Measurements from ENCODE around the gene FNDC5. TPM values are rescaled to one million over a fixed set of nuclear protein-coding genes. Genes with fewer than 3 reads are reported as not detected.

The FNDC5 gene
- total and polyA plus RNA-seq, 2 experiments from 2014 or later, result 1.0 to 1.7 TPM

- peak overlapping the region; percentile 23; the same call in 1 of the 2 replicates for H3K4me3 ChIP-seq
- Mint-ChIP-seq H3K9me3 (no peaks in the 10 kb centered on the region), H3K4me3 (no peak overlapping the region), H3K27ac (no peak overlapping the region), H3K4me1 (peaks cover 29% of the 10 kb centered on the region), H3K27me3 (ENCODE audit: insufficient read depth, low read depth, poor library complexity) (peaks cover 25% of the 10 kb centered on the region), H3K36me3 (ENCODE audit: low read depth) (no peaks in the 10 kb centered on the region; the same call in 2 of the 3 replicates)
- peak overlapping the region; percentile 62; the same call in 1 of the 2 replicates for H3K4me2 ChIP-seq
- no peaks in the 10 kb centered on the region for H3K36me3 ChIP-seq (ENCODE audit: insufficient read depth)
- DNase-seq (ENCODE audit: low spot score) (no peak), ATAC-seq (peak; percentile 13)
- peak overlapping the region; percentile 32; the same call in 1 of the 2 replicates for H2AFZ ChIP-seq
- no peaks in the 10 kb centered on the region for H3F3A ChIP-seq (replicated peaks; ENCODE audit: low read depth)
- H3K4me1 ChIP-seq (ENCODE audit: insufficient read depth), result peaks cover 15% of the 10 kb centered on the region
- H3K27ac ChIP-seq (ENCODE audit: low read depth), result no peak overlapping the region
- TF ChIP-seq ZNF331 (CRISPR knock-in tag; IDR thresholded peaks at IDR 0.05; ENCODE audit: low read depth), result no peak
- no peak for TF ChIP-seq CTCF (conservative IDR thresholded peaks at IDR 0.05; ENCODE audit: low read depth in 2 of 2)
- TF ChIP-seq ETS1 (IDR thresholded peaks at IDR 0.05), result no peak
- TF ChIP-seq ZNF462 (CRISPR knock-in tag; IDR thresholded peaks at IDR 0.05), result no peak
- no peak for TF ChIP-seq POLR2AphosphoS5 (IDR thresholded peaks at IDR 0.05; ENCODE audit: low read depth)
- no peak for TF ChIP-seq EZH2 (IDR thresholded peaks at IDR 0.05; ENCODE audit: low read depth, unreplicated experiment)
- no peak for TF ChIP-seq REST (IDR thresholded peaks at IDR 0.05; ENCODE audit: unreplicated experiment)
- TF ChIP-seq CREB1 (CRISPR knock-in tag; IDR thresholded peaks at IDR 0.05; ENCODE audit: low read depth), result no peak
- TF ChIP-seq ZNF114 (CRISPR knock-in tag; IDR thresholded peaks at IDR 0.05), result no peak
- no peak for TF ChIP-seq EZH2phosphoT487 (IDR thresholded peaks at IDR 0.05; ENCODE audit: unreplicated experiment)
- no peak for TF ChIP-seq STAT1 (IDR thresholded peaks at IDR 0.05; ENCODE audit: unreplicated experiment)
- peaks cover 24% of the 10 kb centered on the region for H3K27me3 ChIP-seq (ENCODE audit: insufficient read depth)
- no peaks in the 10 kb centered on the region for H3K79me2 ChIP-seq (replicated peaks; ENCODE audit: insufficient read depth)
- H4K20me1 ChIP-seq (replicated peaks; ENCODE audit: insufficient read depth), result peaks cover 6% of the 10 kb centered on the region; the same call in 1 of the 2 replicates
- H3K9me2 ChIP-seq (ENCODE audit: insufficient read depth), result no peaks in the 10 kb centered on the region
Measured at GRCh38 chr1:32881871-32882850, 11.4 kb upstream of the FNDC5 start.

Data from GM23338 (cell line).